T-helper 9 cell (primary cell): Measurements from ENCODE around the gene MPPED1.

Experiments used
- DNase-seq: peaks from one replicate; pipeline ENCODE4 v3.0.0-alpha.2; 2020

The MPPED1 gene

DNA sequence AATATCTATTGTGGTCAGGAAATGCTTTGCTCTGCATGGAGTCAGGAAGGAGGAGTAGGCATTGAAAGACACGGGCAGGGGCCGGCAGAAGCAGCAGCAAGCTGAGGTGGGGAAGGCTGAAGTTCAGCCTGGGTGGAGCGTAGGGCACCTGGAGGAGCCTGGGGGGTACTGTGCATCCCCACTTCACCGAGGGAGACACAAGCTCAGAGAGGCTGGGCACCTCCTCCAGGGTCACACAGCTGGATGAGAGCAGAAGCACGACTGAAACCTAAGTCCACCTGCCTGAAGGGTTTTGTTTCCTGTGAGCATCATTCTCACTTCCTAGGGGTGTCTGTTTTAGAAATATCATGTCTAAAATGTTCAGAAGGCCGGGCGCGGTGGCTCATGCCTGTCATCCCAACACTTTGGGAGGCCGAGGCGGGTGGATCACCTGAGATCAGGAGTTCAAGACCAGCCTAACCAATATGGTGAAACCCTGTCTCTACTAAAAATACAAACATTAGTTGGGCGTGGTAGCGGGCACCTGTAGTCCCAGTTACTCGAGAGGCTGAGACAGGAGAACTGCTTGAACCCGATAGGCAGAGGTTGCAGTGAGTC, 138.3 kb downstream of the MPPED1 start:
- no peak for DNase-seq

- DNase-seq, result no peak
These were observed 138.9 kb downstream of the MPPED1 start for GRCh38 chr22:43550672-43551071.

- no peak for DNase-seq
These were observed 141.8 kb downstream of the MPPED1 start for GRCh38 chr22:43553451-43554258.

DNA sequence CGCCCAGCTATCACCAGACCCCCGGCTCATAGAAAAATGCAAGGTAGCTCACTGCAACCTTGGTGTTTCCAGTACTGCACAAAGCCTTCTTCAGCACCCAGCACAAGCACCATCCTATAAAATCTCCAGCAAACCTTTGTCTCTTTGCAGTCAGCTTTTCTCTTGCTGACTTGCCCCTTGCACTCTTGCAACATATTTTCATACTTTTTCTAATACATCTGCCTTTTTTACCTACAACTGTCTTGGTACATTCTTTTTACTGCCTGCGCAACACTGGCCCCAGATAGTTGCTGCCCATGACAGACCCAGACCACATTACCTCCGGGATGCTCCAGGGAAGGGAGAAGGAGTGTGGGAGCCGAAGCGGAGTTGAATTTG, 142.4 kb downstream of the MPPED1 start:
- no peak for DNase-seq

GRCh38 chr22:43554694-43555365, 143.0 kb downstream of the MPPED1 start:
- no peak for DNase-seq

DNA sequence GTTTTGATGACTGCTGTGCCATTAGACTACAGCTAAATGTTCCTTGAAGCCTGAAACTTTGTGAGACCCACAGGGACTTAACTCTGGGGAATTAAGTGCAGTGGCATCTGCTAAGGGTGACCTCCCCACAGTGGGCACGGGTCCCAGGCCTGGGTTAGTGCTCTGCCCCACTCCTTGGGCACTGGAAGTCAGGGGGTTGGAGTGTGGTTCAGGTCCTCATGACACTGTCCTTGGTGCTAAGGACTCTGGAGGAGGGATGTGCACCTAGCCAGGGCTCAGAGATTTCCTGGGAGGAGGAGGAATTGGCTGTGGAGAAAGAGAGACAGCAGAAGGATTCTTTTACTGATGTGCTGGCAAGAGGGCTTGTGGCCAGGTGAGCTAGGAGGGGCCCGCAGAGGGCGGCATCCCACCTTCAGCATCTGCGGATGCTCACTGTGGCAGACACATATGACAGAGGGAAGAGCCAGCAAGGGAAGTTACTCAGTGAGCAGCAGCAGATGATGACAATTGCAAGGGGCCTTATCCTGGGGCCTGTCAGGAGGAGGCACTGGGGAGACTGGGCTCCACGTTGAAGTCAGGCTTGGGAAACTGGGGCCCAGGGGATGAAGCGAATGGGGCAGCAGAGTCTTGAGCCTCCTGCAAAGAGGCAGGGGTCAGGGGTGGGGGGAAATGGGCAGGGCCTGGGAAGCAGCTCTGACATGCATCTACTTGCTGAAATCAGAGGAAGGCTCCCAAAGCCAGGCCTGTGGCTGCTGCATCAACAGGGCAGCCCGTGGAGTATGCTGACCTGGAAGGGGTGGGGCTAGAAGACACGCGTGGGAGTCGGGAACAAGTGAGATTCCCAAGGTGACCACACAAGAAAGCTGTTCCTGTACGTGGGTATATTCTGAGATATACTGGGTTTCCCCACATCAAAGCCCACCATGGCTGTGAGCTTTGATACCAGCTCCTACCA, 144.0 kb downstream of the MPPED1 start:
- DNase-seq, result no peak
